ENCODE data around the gene MORN4. TPM values are rescaled to one million over a fixed set of nuclear protein-coding genes. Genes with fewer than 3 reads are reported as not detected.

The MORN4 gene
- total RNA-seq, 1 donor, result 5.6 TPM

- no peak overlapping the region for H3K4me3 ChIP-seq (ENCODE audit: low read depth, low read length)
- no peak for TF ChIP-seq CTCF (IDR thresholded peaks at IDR 0.05; ENCODE audit: insufficient read depth, low read depth, low read length)
- no peak for DNase-seq (ENCODE audit: low read depth)
These were observed 65.4 kb downstream of the MORN4 start for GRCh38 chr10:97567891-97568290.

DNA sequence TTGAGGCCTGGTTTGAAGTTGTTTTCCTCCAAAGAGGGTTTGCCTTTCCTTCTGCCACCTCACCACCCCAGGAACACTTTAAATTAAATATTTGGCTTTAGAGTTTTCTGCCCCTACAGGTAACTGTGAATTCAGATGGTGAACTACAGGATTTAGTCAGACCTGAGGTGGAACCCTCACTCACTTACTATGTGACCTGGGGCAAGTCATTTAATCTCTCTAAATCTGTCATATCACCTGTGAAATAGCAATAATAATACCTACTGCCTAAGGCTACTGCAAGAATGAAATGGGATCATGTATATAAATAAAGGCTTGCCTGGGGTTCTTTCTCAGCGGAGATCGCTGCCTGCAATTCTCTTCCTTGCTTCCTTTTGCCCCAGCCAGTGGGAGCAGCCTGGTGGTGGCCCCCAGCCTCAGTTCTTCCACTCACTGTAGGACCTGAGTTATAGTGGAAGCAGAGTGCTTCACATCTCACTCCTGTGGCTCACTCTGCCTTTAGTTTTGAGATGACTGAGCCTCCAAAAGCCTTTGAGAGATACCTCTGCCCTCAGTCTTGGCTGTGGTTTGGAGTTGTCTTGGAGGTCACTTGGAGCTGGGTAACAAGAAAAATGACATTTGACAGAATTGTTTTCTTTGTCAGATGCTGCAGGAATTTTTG lies 66.8 kb downstream of the MORN4 start:
- no peak for TF ChIP-seq CTCF (IDR thresholded peaks at IDR 0.05; ENCODE audit: insufficient read depth, low read depth, low read length)
- no peak overlapping the region for H3K4me3 ChIP-seq (ENCODE audit: low read depth, low read length)
- DNase-seq (ENCODE audit: low read depth), result no peak

- no peak for TF ChIP-seq CTCF (IDR thresholded peaks at IDR 0.05; ENCODE audit: insufficient read depth, low read depth, low read length)
- no peak for DNase-seq (ENCODE audit: low read depth)
- no peak overlapping the region for H3K4me3 ChIP-seq (ENCODE audit: low read depth, low read length)
These were observed 68.5 kb downstream of the MORN4 start for GRCh38 chr10:97564776-97565175.

Other genes with a start within 250 kb of the MORN4 start
- gene RRP12, start 232.2 kb downstream of the MORN4 start, total RNA-seq, result 23.2 and 25.5 TPM in 2 replicates
- 378 and 443 TPM in 2 replicates for gene PGAM1, start 207.3 kb downstream of the MORN4 start, total RNA-seq
- gene EXOSC1, start 187.5 kb downstream of the MORN4 start, total RNA-seq, result 41.5 and 44.8 TPM in 2 replicates
- 60.6 and 69.1 TPM in 2 replicates for gene ZDHHC16, start 187.3 kb downstream of the MORN4 start, total RNA-seq
- gene MMS19, start 135.1 kb downstream of the MORN4 start, total RNA-seq, result 64.1 and 82.0 TPM in 2 replicates
- gene UBTD1, start 134.6 kb downstream of the MORN4 start, total RNA-seq, result 30.2 and 30.3 TPM in 2 replicates
- gene ANKRD2, start 60.7 kb downstream of the MORN4 start, total RNA-seq, result 0.32 and 0.86 TPM in 2 replicates
- gene HOGA1, start 49.1 kb downstream of the MORN4 start, total RNA-seq, result 0.32 and 0.86 TPM in 2 replicates
- gene C10orf62, start 43.8 kb downstream of the MORN4 start, total RNA-seq, result not detected in 2 replicates
- 22.5 and 25.0 TPM in 2 replicates for gene PI4K2A, start 7.2 kb upstream of the MORN4 start, total RNA-seq
- 12.5 and 19.6 TPM in 2 replicates for gene AVPI1, start 53.7 kb upstream of the MORN4 start, total RNA-seq
- 44.0 and 58.9 TPM in 2 replicates for gene MARVELD1, start 80.2 kb upstream of the MORN4 start, total RNA-seq
- gene ZFYVE27, start 103.6 kb upstream of the MORN4 start, total RNA-seq, result 19.6 and 22.0 TPM in 2 replicates
- gene SFRP5, start 138.5 kb upstream of the MORN4 start, total RNA-seq, result not detected in 2 replicates
- gene GOLGA7B, start 216.3 kb upstream of the MORN4 start, total RNA-seq, result under 0.01 TPM in 1 of 2 replicates, not detected in the other